Activated naive CD4-positive, alpha-beta T cell treated with anti-CD3 and anti-CD28 coated beads, Interleukin-2, amount 50 U/mL, for 72 hours (primary cell): ENCODE measurements around the gene PADI1. TPM values are rescaled to one million over a fixed set of nuclear protein-coding genes. Genes with fewer than 3 reads are reported as not detected.
"Not testable (repeated sequence)": the region's sequence is repeated elsewhere in the genome, so short reads cannot be mapped to it uniquely, and the experiment has no call there.

Experiments used
- ATAC-seq, 2 donors: fragments of 150-1000 bp; cut with Tn5 transposase; 2 replicates each; pipeline ENCODE4 v1.10.0; 2021; ENCODE audit warnings: mild to moderate bottlenecking in 2 of 2, moderate library complexity in 2 of 2
- DNase-seq, 2 donors: peaks; one replicate each; pipeline ENCODE4 v3.0.0; 2021 to 2022; ENCODE audit warnings: low spot score in 2 of 2
- H3K27ac Mint-ChIP-seq, 2 donors: one replicate each; pipeline ENCODE4 v1.8.0; 2022; ENCODE audit warnings: mild to moderate bottlenecking in 2 of 2, mixed read lengths in 2 of 2
- H3K36me3 Mint-ChIP-seq, 2 donors: one replicate each; pipeline ENCODE4 v1.8.0; 2022; ENCODE audit warnings: mixed read lengths in 2 of 2
- H3K9me3 Mint-ChIP-seq, 2 donors: one replicate each; pipeline ENCODE4 v1.8.0; 2022; ENCODE audit warnings: mixed read lengths in 2 of 2
- total RNA-seq, 2 donors: library from RNA; stranded (reverse); gene quantifications; one replicate each; pipeline ENCODE4 v1.2.3, GENCODE V29; 2022

Gene PADI1
- total RNA-seq, 2 donors from 2014 or later: not detected

- not testable (repeated sequence) for H3K27ac Mint-ChIP-seq, H3K36me3 Mint-ChIP-seq, ATAC-seq, DNase-seq, H3K9me3 Mint-ChIP-seq
These were observed 36.3 kb downstream of the PADI1 start for GRCh38 chr1:17241011-17241779.

DNA sequence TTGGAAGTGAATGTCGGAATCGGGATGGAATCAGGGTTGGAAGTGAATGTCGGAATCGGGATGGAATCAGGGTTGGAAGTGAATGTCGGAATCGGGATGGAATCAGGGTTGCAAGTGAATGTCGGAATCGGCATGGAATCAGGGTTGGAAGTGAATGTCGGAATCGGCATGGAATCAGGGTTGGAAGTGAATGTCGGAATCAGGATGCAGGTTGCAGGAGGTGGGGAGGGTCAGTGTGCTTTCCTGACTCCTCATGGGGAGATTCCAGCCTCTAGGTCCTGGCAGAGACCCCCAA, 36.8 kb downstream of the PADI1 start:
- H3K27ac Mint-ChIP-seq, H3K36me3 Mint-ChIP-seq, H3K9me3 Mint-ChIP-seq, DNase-seq, ATAC-seq: not testable (repeated sequence)

DNA sequence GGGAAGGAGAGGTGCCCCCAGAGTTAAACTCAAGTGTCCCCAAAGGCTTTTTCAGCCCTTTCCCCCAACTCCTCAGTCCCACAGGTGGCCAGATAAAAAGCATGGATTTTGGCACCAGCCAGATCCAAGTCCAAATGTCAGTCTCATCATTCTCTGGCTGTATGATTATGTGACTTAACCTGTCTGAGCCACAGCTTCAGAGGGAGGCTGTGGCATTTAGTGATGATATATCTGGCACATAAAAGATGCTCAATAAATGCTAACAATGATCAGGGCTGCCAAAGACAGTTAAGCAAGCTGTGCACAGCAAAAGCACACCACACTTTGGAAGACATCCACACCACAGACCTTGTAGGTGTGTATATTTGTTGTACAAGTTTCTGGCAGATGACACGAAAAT, 38.3 kb downstream of the PADI1 start:
- Mint-ChIP-seq H3K36me3 (no peaks in the 10 kb centered on the region), H3K27ac (peak overlapping the region in 1 of 2 donors; percentile 52)
- no peak for DNase-seq

GRCh38 chr1:17244821-17245740, 40.2 kb downstream of the PADI1 start:
- no peaks in the 10 kb centered on the region for H3K36me3 Mint-ChIP-seq
- ATAC-seq (no peak), DNase-seq (no peak)
- no peaks in the 10 kb centered on the region for H3K9me3 Mint-ChIP-seq
- H3K27ac Mint-ChIP-seq: no peak overlapping the region

More for the DNA sequence above, 38.3 kb downstream of the PADI1 start:
- no peak for ATAC-seq
- H3K9me3 Mint-ChIP-seq: no peaks in the 10 kb centered on the region

DNA sequence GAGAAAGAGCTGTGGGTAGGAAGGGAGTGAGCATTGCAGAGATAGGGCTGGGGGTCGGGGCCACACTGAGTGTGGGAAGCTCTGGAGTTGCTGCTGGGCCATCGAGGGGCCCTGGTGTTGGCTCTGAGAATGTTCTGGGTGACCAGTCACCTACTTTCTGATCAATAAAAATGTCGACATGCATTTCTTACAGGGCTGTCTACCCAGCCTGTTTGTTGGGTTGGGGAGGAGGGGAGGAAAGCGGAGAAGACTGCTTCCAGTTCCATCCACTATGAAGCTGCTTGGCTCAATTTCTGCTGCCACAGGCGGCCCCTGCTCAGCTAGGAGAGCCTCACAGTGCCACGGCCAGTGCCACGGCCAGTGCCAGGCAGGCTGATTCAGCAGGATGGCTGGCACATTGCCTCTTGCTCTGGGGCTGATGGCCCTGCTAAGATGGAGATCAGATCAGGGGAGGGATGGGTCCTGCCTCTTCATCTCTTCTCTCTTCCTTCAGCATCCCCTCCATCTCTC, 40.9 kb downstream of the PADI1 start:
- H3K36me3 Mint-ChIP-seq: no peaks in the 10 kb centered on the region

DNA sequence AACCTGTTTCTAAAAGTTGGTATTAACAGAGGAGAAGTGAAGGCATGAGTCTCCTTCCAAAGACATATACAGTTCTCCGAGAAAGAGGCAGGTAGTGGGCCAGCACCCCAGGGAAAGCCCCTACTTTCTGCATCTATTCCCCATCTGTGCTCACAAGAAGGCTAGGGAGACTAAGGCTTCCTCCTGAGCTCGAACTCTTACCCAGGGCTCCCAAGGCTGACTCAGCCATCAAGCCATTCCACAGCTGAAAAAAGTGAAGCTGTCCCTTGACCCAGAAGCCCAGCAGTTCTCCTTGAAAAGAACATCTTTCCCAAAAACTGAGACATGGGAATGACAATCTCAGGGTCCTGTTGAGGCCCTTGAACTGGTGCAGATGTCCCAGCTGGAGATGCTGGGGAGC, 42.0 kb downstream of the PADI1 start:
- no peak for DNase-seq
- no peaks in the 10 kb centered on the region for H3K9me3 Mint-ChIP-seq
- H3K36me3 Mint-ChIP-seq: no peaks in the 10 kb centered on the region
- no peak for ATAC-seq
- no peak overlapping the region for H3K27ac Mint-ChIP-seq

More for the DNA sequence above, 40.9 kb downstream of the PADI1 start:
- DNase-seq: no peak
- Mint-ChIP-seq H3K27ac (no peak overlapping the region), H3K9me3 (no peaks in the 10 kb centered on the region)
- no peak for ATAC-seq

DNA sequence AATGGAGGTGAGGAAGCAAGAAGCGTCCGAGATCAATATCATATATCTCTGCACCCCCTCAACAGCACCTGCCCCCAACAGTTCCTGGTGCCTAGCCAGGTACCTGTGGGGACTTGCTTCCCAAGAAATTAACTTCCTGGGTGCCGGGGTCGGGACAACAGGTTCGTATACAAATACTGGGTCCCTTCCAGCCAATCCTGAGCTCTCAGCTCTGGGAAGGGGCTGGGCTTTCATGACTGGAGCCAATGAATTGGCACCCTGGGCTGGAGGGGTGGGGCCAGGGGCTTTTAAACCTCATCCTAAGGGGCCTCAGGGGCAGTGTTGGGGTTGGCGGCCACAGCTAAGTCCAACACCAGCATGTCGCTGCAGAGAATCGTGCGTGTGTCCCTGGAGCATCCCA, 43.9 kb downstream of the PADI1 start, which contains the start of gene PADI3:
PADI3 (plus strand) TSS at position 318 of the 400 bp plus-strand sequence; CDS start at position 358, 40 bp downstream.
- Mint-ChIP-seq H3K36me3 (no peaks in the 10 kb centered on the region), H3K9me3 (no peaks in the 10 kb centered on the region), H3K27ac (no peak within 1 kb of the TSS)
- DNase-seq (no peak), ATAC-seq (no peak)

DNA sequence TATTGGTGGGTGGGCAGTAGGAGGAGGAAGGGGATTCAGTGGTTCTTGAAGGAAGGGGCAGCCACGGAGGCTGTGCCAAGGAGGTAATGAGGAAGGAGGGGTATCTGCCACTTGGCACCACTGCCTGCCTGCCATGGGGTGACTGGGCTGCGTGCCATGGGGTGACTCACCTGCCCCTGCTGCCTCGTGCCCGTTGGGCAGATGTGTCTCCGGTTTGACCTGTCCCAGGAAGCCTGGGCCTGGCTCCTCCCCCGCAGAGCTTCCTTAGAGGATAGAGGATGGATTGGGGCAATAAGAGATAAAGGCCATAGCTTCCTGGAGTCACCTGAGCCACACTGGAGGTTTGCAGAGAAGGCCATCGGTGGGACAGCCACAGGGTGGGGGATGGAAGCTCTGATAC, 45.7 kb downstream of the PADI1 start:
- Mint-ChIP-seq H3K36me3 (no peaks in the 10 kb centered on the region), H3K27ac (no peak overlapping the region)
- no peak for DNase-seq

DNA sequence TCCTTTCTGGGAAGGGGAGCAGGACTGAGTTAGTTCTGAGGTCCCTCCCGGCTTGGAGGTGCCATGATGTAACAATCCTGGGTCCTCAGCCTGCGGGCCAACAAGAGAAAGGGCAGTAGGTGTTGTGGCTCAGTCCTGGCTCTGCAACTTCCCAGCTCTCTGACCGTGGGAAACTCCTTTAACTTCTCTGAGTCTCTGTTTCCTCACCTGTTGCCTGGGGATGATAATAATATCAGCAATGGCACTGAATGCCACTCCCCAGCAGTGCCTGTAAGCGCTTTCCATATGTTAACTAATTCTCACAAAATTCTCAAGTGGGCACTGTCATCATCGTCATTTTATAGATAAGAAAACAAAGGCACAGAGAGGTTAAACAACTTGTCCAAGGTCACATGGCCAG, 46.3 kb downstream of the PADI1 start:
- Mint-ChIP-seq H3K36me3 (no peaks in the 10 kb centered on the region), H3K9me3 (no peaks in the 10 kb centered on the region), H3K27ac (no peak overlapping the region)
- ATAC-seq (no peak), DNase-seq (no peak)

More for the DNA sequence above, 45.7 kb downstream of the PADI1 start:
- no peaks in the 10 kb centered on the region for H3K9me3 Mint-ChIP-seq
- no peak for ATAC-seq

GRCh38 chr1:17251701-17252376, 46.9 kb downstream of the PADI1 start:
- DNase-seq (no peak), ATAC-seq (no peak)
- H3K27ac Mint-ChIP-seq: no peak overlapping the region
- no peaks in the 10 kb centered on the region for H3K36me3 Mint-ChIP-seq
- no peaks in the 10 kb centered on the region for H3K9me3 Mint-ChIP-seq

DNA sequence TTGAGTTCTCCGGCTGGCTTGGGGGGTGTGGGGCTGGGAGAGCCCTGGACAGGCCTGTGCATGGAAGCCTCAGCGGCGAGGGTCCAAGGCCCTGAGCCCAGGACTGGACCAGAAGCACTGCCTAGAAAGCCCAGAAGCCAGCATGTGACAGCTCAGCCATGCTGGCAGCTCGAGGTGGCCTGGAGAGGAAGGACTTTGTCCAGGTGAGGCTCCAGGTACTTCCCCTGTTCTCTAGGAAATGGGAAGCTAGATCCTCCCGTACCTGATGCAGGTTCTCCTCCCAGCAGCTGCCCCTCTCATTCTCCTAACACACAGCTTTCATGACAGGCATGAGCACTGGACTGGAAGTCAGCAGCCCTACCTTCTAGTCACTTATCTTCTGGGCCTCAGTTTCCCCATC, 50.4 kb downstream of the PADI1 start:
- H3K27ac Mint-ChIP-seq: no peak overlapping the region
- H3K36me3 Mint-ChIP-seq: no peaks in the 10 kb centered on the region
- DNase-seq (no peak), ATAC-seq (no peak)
- H3K9me3 Mint-ChIP-seq: no peaks in the 10 kb centered on the region

DNA sequence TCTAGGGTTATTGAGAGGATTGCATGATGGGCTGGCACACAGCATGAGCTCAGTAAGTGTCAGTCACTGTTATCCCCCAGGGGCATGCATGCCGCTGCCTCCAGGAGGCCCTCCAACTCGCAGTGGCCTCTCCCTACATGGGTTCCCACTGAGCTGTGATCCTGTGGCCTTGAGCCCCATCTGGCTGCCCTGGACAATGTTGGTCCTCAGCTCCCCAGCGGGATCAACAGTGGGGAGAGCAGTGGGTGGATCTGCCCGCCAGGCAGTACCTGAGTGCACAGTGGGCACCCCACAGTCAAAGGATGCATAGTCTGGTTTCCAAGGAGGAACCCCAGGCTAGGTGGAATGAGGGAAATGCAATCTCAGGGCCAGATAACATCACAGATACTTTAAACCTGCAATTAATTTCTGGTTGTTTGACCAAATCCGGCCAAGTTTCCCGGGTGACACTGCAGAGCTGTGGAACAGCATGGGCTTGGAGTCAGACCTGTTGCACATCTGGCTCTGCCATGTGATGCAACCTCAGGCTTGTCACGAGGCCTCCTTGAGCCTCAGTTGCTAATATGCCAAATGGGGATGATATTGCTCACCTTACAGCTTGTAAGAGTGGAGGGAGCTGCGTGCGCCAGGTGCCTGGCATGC, 53.3 kb downstream of the PADI1 start:
- Mint-ChIP-seq H3K36me3 (no peaks in the 10 kb centered on the region), H3K27ac (no peak overlapping the region), H3K9me3 (no peaks in the 10 kb centered on the region)
- DNase-seq (no peak), ATAC-seq (no peak)

GRCh38 chr1:17258758-17259130, 53.8 kb downstream of the PADI1 start:
- no peak overlapping the region for H3K27ac Mint-ChIP-seq
- no peaks in the 10 kb centered on the region for H3K9me3 Mint-ChIP-seq
- no peaks in the 10 kb centered on the region for H3K36me3 Mint-ChIP-seq
- DNase-seq: no peak
- no peak for ATAC-seq

- DNase-seq (no peak), ATAC-seq (no peak)
- Mint-ChIP-seq H3K9me3 (no peaks in the 10 kb centered on the region), H3K36me3 (no peaks in the 10 kb centered on the region), H3K27ac (no peak overlapping the region)
These were observed 54.4 kb downstream of the PADI1 start for GRCh38 chr1:17259233-17259873.

DNA sequence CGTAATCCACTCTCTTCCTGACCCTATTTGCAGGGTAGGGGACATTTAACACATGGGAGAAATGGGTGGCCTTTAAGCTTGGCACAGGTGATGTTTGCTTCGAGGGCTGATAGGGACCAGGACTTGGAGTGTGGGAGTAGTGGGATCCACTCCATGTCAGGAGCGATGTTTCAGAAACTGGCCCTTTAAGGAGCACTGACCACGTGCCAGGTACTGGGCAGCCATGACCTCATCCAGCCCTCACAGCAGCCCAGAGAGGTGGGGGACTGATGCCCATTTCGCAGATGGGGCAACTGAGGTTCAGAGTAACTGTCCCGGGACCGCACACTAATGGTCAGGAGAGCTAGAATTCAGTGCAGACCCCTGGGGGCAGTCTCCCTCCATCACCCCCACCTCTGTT, 55.3 kb downstream of the PADI1 start:
- no peak overlapping the region for H3K27ac Mint-ChIP-seq
- H3K9me3 Mint-ChIP-seq: no peaks in the 10 kb centered on the region
- no peaks in the 10 kb centered on the region for H3K36me3 Mint-ChIP-seq
- DNase-seq (no peak), ATAC-seq (no peak)

DNA sequence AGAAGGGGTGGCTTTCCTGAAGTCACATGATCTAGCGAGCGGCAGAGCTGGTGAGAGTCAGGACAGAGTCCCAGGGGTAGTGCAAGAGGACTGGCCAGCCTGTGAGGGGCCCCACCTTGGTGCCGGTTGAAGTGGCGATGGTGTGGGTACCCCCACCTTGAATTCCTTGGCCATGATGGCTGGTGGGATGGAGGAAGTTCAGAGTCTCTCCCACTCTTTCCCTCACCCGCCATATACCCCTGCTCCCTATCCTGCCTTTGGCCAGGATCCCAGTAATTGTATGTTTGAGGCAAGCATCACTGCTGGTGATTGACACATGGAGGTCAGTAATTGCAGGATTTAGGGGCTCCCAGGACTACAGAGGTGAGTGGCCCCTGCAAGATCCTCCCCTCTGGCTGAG, 55.8 kb downstream of the PADI1 start:
- H3K27ac Mint-ChIP-seq: no peak overlapping the region
- DNase-seq: no peak
- no peaks in the 10 kb centered on the region for H3K36me3 Mint-ChIP-seq
- no peaks in the 10 kb centered on the region for H3K9me3 Mint-ChIP-seq
- no peak for ATAC-seq
